A673 (cell line): ENCODE measurements around the gene OSBPL3. TPM values are rescaled to one million over a fixed set of nuclear protein-coding genes. Genes with fewer than 3 reads are reported as not detected.

Experiments used
- BruUV-seq: library from RNA; stranded (reverse); fragments of 400-500 nt; replicated peaks from 2 replicates; lab custom pipeline; 2021; lab: Mats Ljungman, UMichigan
- CTCF ChIA-PET: fragments of 300-600 bp; sonication (Branson Sonifier 250); formaldehyde crosslinking; loops from one replicate; lab custom pipeline; 2022; ENCODE audit warnings: antibody characterized with exemption; lab: Charles Lee
- POLR2A ChIA-PET: fragments of 300-600 bp; sonication (Branson Sonifier 250); formaldehyde crosslinking; loops from one replicate; lab custom pipeline; 2022; ENCODE audit warnings: antibody characterized with exemption; ENCODE audit not compliant: low non-redundant PET; lab: Charles Lee
- DNase-seq: peaks from one replicate; pipeline ENCODE4 v3.0.0-alpha.2; 2015; ENCODE audit warnings: low spot score
- H3K27ac ChIP-seq: fragments of 200-600 bp; sonication (generic); 2 replicates; pipeline ENCODE4 v1.5.1; 2016; ENCODE audit warnings: mixed run types, low read depth, mild to moderate bottlenecking, mixed read lengths, antibody characterized with exemption, low read length; ENCODE audit not compliant: poor library complexity, severe bottlenecking
- H3K27me3 ChIP-seq: fragments of 200-600 bp; sonication (generic); replicated peaks from 2 replicates; pipeline ENCODE4 v1.6.1; 2017; ENCODE audit warnings: mixed run types, low read depth, mild to moderate bottlenecking, mixed read lengths, antibody characterized with exemption, low read length; ENCODE audit not compliant: insufficient read depth, poor library complexity
- H3K36me3 ChIP-seq: fragments of 200-600 bp; sonication (generic); 2 replicates; pipeline ENCODE4 v1.6.1; 2016; ENCODE audit warnings: mixed run types, mild to moderate bottlenecking, mixed read lengths, antibody characterized with exemption, low read length; ENCODE audit not compliant: insufficient read depth, poor library complexity, severe bottlenecking
- H3K4me1 ChIP-seq: fragments of 200-600 bp; sonication (generic); 2 replicates; pipeline ENCODE4 v1.6.1; 2017; ENCODE audit warnings: mixed run types, mild to moderate bottlenecking, mixed read lengths, antibody characterized with exemption, low read length; ENCODE audit not compliant: insufficient read depth, poor library complexity, severe bottlenecking
- H3K4me3 ChIP-seq: fragments of 200-600 bp; sonication (generic); 2 replicates; pipeline ENCODE4 v1.5.1; 2016; ENCODE audit warnings: low read depth, mixed run types, mild to moderate bottlenecking, mixed read lengths, low read length; ENCODE audit not compliant: poor library complexity, severe bottlenecking
- H3K9me3 ChIP-seq: fragments of 200-600 bp; sonication (generic); 2 replicates; pipeline ENCODE4 v1.6.1; 2016; ENCODE audit warnings: mixed run types, low read depth, mild to moderate bottlenecking, mixed read lengths, antibody characterized with exemption, low read length; ENCODE audit not compliant: poor library complexity, severe bottlenecking
- CTCF ChIP-seq: fragments of 300-800, 200-600 bp; sonication (generic); conservative IDR thresholded peaks from 2 replicates; pipeline ENCODE4 v1.5.1; 2017; ENCODE audit warnings: low read depth, mild to moderate bottlenecking, antibody characterized with exemption, low read length, moderate library complexity, mixed read lengths
- EZH2 ChIP-seq: fragments of 200-600 bp; sonication (generic); IDR thresholded peaks from 2 replicates; pipeline ENCODE4 v1.6.1; 2017; ENCODE audit warnings: borderline replicate concordance, low read depth, mild to moderate bottlenecking, mixed read lengths, antibody characterized with exemption, low read length; ENCODE audit not compliant: poor library complexity, severe bottlenecking
- intact Hi-C: fragments of 100-400 bp; cut with micrococcal nuclease; formaldehyde crosslinking; loops from one replicate; pipeline ENCODE4 v1.10.0; 2022; ENCODE audit not compliant: unreplicated experiment
- total RNA-seq: library from RNA; stranded (reverse); gene quantifications from 2 replicates; pipeline ENCODE4 v1.2.3, GENCODE V29; 2021

Gene OSBPL3
- total RNA-seq, 1 experiment from 2014 or later: 21.4 TPM

GRCh38 chr7:24748521-24748920 lies 231.5 kb downstream of the OSBPL3 start:
- Histone ChIP-seq H3K36me3 (no peaks in the 10 kb centered on the region), H3K4me3 (no peak overlapping the region), H3K27ac (no peak overlapping the region), H3K4me1 (no peaks in the 10 kb centered on the region), H3K27me3 (no peaks in the 10 kb centered on the region), H3K9me3 (no peaks in the 10 kb centered on the region)
- ChIA-PET POLR2A (no interaction called here), CTCF (no interaction called here)
- intact Hi-C loops: loop anchor here (10.0 kb wide), 1 partner anchor 346 kb away; no protein-coding TSS in a partner anchor
- no TSS peak for BruUV-seq
- DNase-seq: no peak
- no peak for TF ChIP-seq CTCF
- no peak for TF ChIP-seq EZH2

Other genes with a start within 250 kb of the OSBPL3 start
- 0.77 and 3.0 TPM in 2 replicates for gene GSDME, start 222.7 kb downstream of the OSBPL3 start, total RNA-seq
- gene CYCS, start 145.1 kb upstream of the OSBPL3 start, total RNA-seq: 274 and 350 TPM in 2 replicates
- gene NPVF, start 248.3 kb upstream of the OSBPL3 start, total RNA-seq: not detected in 2 replicates